ENCODE data around the gene DNAH7. TPM values are rescaled to one million over a fixed set of nuclear protein-coding genes. Genes with fewer than 3 reads are reported as not detected.
A peak's percentile ranks its signal among the peaks of the same experiment; 100 is the strongest.

DNAH7 gene
- total and polyA plus RNA-seq, 12 donors, result 0.10 to 0.74 (median 0.23) TPM; not detected in 2

- ATAC-seq, result no peak
- intact Hi-C loops (cut with DNase I), result no loop called here
- Histone ChIP-seq H3K4me3 (no peak overlapping the region), H3K27me3 (no peaks in the 10 kb centered on the region), H3K9me3 (no peaks in the 10 kb centered on the region), H3K4me1 (peaks cover 0 to 5% (median 0%) of the 10 kb centered on the region in 9 donors), H3K36me3 (no peaks in the 10 kb centered on the region), H3K27ac (no peak overlapping the region)
- DNase-seq, result no peak
- TF ChIP-seq CTCF (IDR thresholded peaks at IDR 0.05), result no peak
Measured at GRCh38 chr2:195899226-195899625, 169.4 kb downstream of the DNAH7 start.

GRCh38 chr2:195898505-195899191, 170.0 kb downstream of the DNAH7 start:
- Histone ChIP-seq H3K4me1 (peaks cover 0 to 5% (median 0%) of the 10 kb centered on the region in 9 donors), H3K9me3 (no peaks in the 10 kb centered on the region), H3K27me3 (no peaks in the 10 kb centered on the region), H3K4me3 (no peak overlapping the region), H3K27ac (no peak overlapping the region), H3K36me3 (no peaks in the 10 kb centered on the region)
- peak in 7 of 8 donors; percentile 47 to 78 (median 71) for ATAC-seq
- 15 to 18% methylated on average over 9 of the region's 9 CpGs for WGBS, 2 donors
- intact Hi-C loops (cut with DNase I), result no loop called here
- DNase-seq, result peak; percentile 66 to 68
- no peak for TF ChIP-seq CTCF (IDR thresholded peaks at IDR 0.05)

GRCh38 chr2:195891081-195891480, 177.6 kb downstream of the DNAH7 start:
- Histone ChIP-seq H3K4me3 (no peak overlapping the region), H3K4me1 (no peaks in the 10 kb centered on the region), H3K36me3 (no peaks in the 10 kb centered on the region), H3K27me3 (no peaks in the 10 kb centered on the region), H3K9me3 (no peaks in the 10 kb centered on the region), H3K27ac (no peak overlapping the region)
- ATAC-seq (no peak), DNase-seq (no peak)
- WGBS, 2 donors, result 79 to 81% methylated on average over 2 of the region's 2 CpGs
- TF ChIP-seq CTCF (IDR thresholded peaks at IDR 0.05), result no peak
- intact Hi-C loops (cut with DNase I), result no loop called here

- Histone ChIP-seq H3K27me3 (no peaks in the 10 kb centered on the region), H3K4me1 (no peaks in the 10 kb centered on the region), H3K27ac (no peak overlapping the region), H3K4me3 (no peak overlapping the region), H3K36me3 (no peaks in the 10 kb centered on the region), H3K9me3 (peaks cover 0 to 12% (median 0%) of the 10 kb centered on the region in 11 donors)
- intact Hi-C loops (cut with DNase I), result no loop called here
- no peak for TF ChIP-seq CTCF (IDR thresholded peaks at IDR 0.05)
- DNase-seq, result no peak
- no peak for ATAC-seq
- WGBS, 2 donors, result 89 to 92% methylated on average over 4 of the region's 4 CpGs
Measured at GRCh38 chr2:195879153-195879552, 189.5 kb downstream of the DNAH7 start.
